A549 (cell line): Measurements from ENCODE around the gene FXYD2. TPM values are rescaled to one million over a fixed set of nuclear protein-coding genes. Genes with fewer than 3 reads are reported as not detected.

Experiments
- ATAC-seq, 2 experiments: fragments of 200-7000 bp in 1 of 2; fragments of >200 bp in 1 of 2; cut with Nextera tagmentation in 1 of 2; cut with Tn5 transposase in 1 of 2; 3 replicates each; pipeline versions ENCODE4 v1.8.0 to v1.9.1; 2018 to 2020; ENCODE audit warnings: mild to moderate bottlenecking in 1 of 2, moderate library complexity in 1 of 2
- CTCF ChIA-PET: fragments of 300-600 bp; sonication (Branson Sonifier 250); formaldehyde crosslinking; extraction: SDS; loops from one replicate; lab custom pipeline; 2021; ENCODE audit warnings: antibody characterized with exemption, inconsistent platforms; lab: Yijun Ruan, JAX
- POLR2A ChIA-PET: fragments of 350-600 bp; formaldehyde crosslinking; extraction: SDS; loops from one replicate; lab custom pipeline; 2021; ENCODE audit warnings: antibody characterized with exemption, inconsistent platforms; lab: Yijun Ruan, JAX
- DNase-seq, 2 experiments: peaks; one replicate each; pipeline versions ENCODE4 v3.0.0 to v3.0.0-alpha.2; 2011 to 2016; ENCODE audit warnings: low read depth in 1 of 2, low spot score in 1 of 2
- FAIRE-seq: peaks from 2 replicates; lab custom pipeline; 2011; peaks lifted over from hg19 to GRCh38; lab: Jason Lieb, UNC
- H3K27ac ChIP-seq, 2 experiments: fragments of >200 bp; sonication (Bioruptor Twin); formaldehyde crosslinking; 3 replicates each; pipeline ENCODE4 v1.5.1; 2016 to 2017
- H3K4me1 ChIP-seq: fragments of >200 bp; sonication (Bioruptor Twin); formaldehyde crosslinking; 3 replicates; pipeline ENCODE4 v1.6.1; 2016
- H3K4me2 ChIP-seq: fragments of >200 bp; sonication (Bioruptor Twin); formaldehyde crosslinking; 3 replicates; pipeline ENCODE4 v1.6.1; 2016
- H3K4me3 ChIP-seq: fragments of >200 bp; sonication (Bioruptor Twin); formaldehyde crosslinking; 3 replicates; pipeline ENCODE4 v1.5.1; 2016
- H3K9me3 ChIP-seq: fragments of >200 bp; sonication (Bioruptor Twin); formaldehyde crosslinking; 3 replicates; pipeline ENCODE4 v1.6.1; 2016
- CBX2 ChIP-seq: fragments of 200-600 bp; sonication (generic); IDR thresholded peaks from 2 replicates; pipeline ENCODE4 v1.6.1; 2016; ENCODE audit warnings: low read depth, mild to moderate bottlenecking, borderline replicate concordance
- CHD2 ChIP-seq: fragments of 150-350 bp; IDR thresholded peaks from 2 replicates; pipeline ENCODE4 v1.6.1; 2014; ENCODE audit warnings: low read length; ENCODE audit not compliant: partially characterized antibody
- CHD4 ChIP-seq: fragments of 200-600 bp; sonication (generic); IDR thresholded peaks from 2 replicates; pipeline ENCODE4 v1.6.1; 2016; ENCODE audit warnings: antibody characterized with exemption, mild to moderate bottlenecking, borderline replicate concordance
- EHF ChIP-seq: fragments of 250-450 bp; sonication (Bioruptor Pico); IDR thresholded peaks from 2 replicates; pipeline ENCODE4 v1.5.0; 2020; ENCODE audit warnings: mild to moderate bottlenecking
- EHMT2 ChIP-seq: fragments of 200-600 bp; sonication (generic); IDR thresholded peaks from 2 replicates; pipeline ENCODE4 v1.6.1; 2016; ENCODE audit warnings: antibody characterized with exemption, low read depth, mild to moderate bottlenecking, moderate library complexity
- ESRRA ChIP-seq: fragments of 150-350 bp; IDR thresholded peaks from 2 replicates; pipeline ENCODE4 v1.6.1; 2014; ENCODE audit warnings: mild to moderate bottlenecking, low read length, borderline replicate concordance
- HMGXB4 ChIP-seq: fragments of 250-450 bp; sonication (Bioruptor Pico); IDR thresholded peaks from 2 replicates; pipeline ENCODE4 v1.5.0; 2021; ENCODE audit warnings: mild to moderate bottlenecking, moderate library complexity, borderline replicate concordance
- JUN ChIP-seq, 2 experiments: fragments of >200 bp; sonication (Bioruptor Twin); formaldehyde crosslinking; IDR thresholded peaks; 2 replicates in 1 of 2; 3 replicates in 1 of 2; pipeline ENCODE4 v1.6.1; 2016 to 2017
- KDM5A ChIP-seq: fragments of 200-600 bp; sonication (generic); IDR thresholded peaks from 2 replicates; pipeline ENCODE4 v1.6.1; 2016; ENCODE audit warnings: antibody characterized with exemption, mild to moderate bottlenecking
- MAFK ChIP-seq: fragments of 450-650 bp; IDR thresholded peaks from 2 replicates; pipeline ENCODE4 v1.6.1; 2014; ENCODE audit not compliant: partially characterized antibody
- MAZ ChIP-seq: fragments of 150-350 bp; IDR thresholded peaks from 2 replicates; pipeline ENCODE4 v1.6.1; 2014; ENCODE audit warnings: antibody characterized with exemption, low read depth, low read length, borderline replicate concordance
- NPAS2 ChIP-seq: fragments of 250-450 bp; sonication (Bioruptor Pico); IDR thresholded peaks from 2 replicates; pipeline ENCODE4 v1.8.0; 2022; ENCODE audit warnings: mild to moderate bottlenecking, moderate library complexity, borderline replicate concordance
- NR3C1 ChIP-seq: fragments of >200 bp; sonication (Bioruptor Twin); formaldehyde crosslinking; IDR thresholded peaks from 3 replicates; pipeline ENCODE4 v1.6.1; 2017
- RFX5 ChIP-seq: fragments of 450-650 bp; IDR thresholded peaks from 2 replicates; pipeline ENCODE4 v1.7.1; 2014; ENCODE audit warnings: antibody characterized with exemption, mild to moderate bottlenecking, moderate library complexity
- RNF2 ChIP-seq: fragments of 200-600 bp; sonication (generic); IDR thresholded peaks from 2 replicates; pipeline ENCODE4 v1.6.1; 2016; ENCODE audit warnings: low read depth, mild to moderate bottlenecking, antibody characterized with exemption, moderate library complexity, borderline replicate concordance
- SREBF2 ChIP-seq: fragments of 450-650 bp; IDR thresholded peaks from 2 replicates; pipeline ENCODE4 v1.6.1; 2014; ENCODE audit warnings: mild to moderate bottlenecking, moderate library complexity
- TFCP2L1 ChIP-seq: fragments of 250-450 bp; sonication (Bioruptor Pico); IDR thresholded peaks from 2 replicates; pipeline ENCODE4 v1.5.0; 2021; ENCODE audit warnings: mild to moderate bottlenecking
- USF2 ChIP-seq: fragments of 450-650 bp; IDR thresholded peaks from 2 replicates; pipeline ENCODE4 v1.6.1; 2014; ENCODE audit warnings: antibody characterized with exemption
- ZFP36 ChIP-seq: fragments of 450-650 bp; IDR thresholded peaks from 2 replicates; pipeline ENCODE4 v1.6.1; 2014; ENCODE audit warnings: borderline replicate concordance; ENCODE audit not compliant: partially characterized antibody
- ZNF302 ChIP-seq: fragments of 250-450 bp; sonication (Bioruptor Pico); IDR thresholded peaks from 2 replicates; pipeline ENCODE4 v1.9.0; 2021; ENCODE audit warnings: inconsistent platforms, mild to moderate bottlenecking, moderate library complexity
- ZSCAN20 ChIP-seq: fragments of 250-450 bp; sonication (Bioruptor Pico); IDR thresholded peaks from 2 replicates; pipeline ENCODE4 v1.8.0; 2022; ENCODE audit warnings: mild to moderate bottlenecking, moderate library complexity
- WGBS: methylation state at CpG from one replicate; pipeline ENCODE4 v1.1.6; 2017; ENCODE audit errors: missing lambda C conversion rate; 5-methylcytosine and 5-hydroxymethylcytosine counted together
- polyA plus RNA-seq, 4 experiments: library from polyadenylated mRNA; depleted of rRNA in 3 of 4; stranded (reverse); fragments of >200 nt; fragmentation: RNase III in 1 of 4; extraction: RNeasy Plus Mini Kit Qiagen cat#74134 plus additional on column Dnase treatment in 1 of 4; gene quantifications; 2 replicates in 3 of 4; 3 replicates in 1 of 4; pipeline ENCODE4 v1.2.3, GENCODE V29; 2011 to 2017
- TF ChIP-seq, protein P1 (sequence below): fragments of >200 bp; sonication (Bioruptor Twin); formaldehyde crosslinking; IDR thresholded peaks from 3 replicates; pipeline ENCODE4 v1.5.1; 2016

The FXYD2 gene
- polyA plus RNA-seq, 2 of the 4 experiments (the other 2 are of a cell fraction): 25.9 to 55.6 TPM

DNA sequence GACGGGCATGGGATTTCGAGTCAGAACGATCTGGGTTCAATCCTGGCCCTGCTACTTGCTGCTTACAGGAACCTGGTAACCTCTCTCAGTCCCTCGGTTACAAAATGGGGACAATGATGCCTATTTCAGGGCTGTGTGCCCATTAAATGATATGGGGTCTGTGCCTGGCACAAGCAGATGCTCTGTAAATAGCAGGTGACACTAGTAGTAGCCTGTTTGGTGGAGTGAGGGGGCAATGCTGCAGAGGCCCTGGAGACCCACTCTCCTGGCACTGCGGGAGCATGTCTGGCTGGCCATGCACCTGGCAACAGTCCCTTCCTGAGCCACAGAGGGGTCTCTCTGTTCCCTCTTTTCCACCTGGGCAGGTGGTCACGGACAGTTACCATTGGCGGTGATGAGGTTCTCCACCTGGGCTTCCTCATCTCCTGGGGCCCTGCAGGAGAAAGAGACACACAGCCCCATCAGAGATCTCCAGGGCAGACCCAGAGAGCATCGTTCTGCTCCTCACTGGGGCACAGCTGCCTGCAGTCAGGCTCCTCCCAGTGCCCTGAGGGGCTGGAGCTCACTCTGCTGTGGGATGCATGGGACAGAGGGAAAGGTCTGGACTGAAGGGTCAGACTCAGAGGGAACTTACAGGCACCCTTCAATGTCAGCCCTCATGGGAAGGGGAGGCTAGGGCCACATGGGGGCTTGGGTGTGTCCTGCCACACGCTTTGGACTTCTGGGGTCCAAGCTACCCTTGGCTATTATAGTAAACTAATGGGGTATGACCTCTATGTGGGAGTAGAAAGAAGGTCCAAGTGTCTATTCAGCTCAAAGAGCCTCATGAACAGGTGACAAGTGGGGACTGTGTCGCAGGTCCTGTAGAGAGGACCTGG is 15.6 kb upstream of the FXYD2 start (continued):
- TF ChIP-seq, protein P1, sequence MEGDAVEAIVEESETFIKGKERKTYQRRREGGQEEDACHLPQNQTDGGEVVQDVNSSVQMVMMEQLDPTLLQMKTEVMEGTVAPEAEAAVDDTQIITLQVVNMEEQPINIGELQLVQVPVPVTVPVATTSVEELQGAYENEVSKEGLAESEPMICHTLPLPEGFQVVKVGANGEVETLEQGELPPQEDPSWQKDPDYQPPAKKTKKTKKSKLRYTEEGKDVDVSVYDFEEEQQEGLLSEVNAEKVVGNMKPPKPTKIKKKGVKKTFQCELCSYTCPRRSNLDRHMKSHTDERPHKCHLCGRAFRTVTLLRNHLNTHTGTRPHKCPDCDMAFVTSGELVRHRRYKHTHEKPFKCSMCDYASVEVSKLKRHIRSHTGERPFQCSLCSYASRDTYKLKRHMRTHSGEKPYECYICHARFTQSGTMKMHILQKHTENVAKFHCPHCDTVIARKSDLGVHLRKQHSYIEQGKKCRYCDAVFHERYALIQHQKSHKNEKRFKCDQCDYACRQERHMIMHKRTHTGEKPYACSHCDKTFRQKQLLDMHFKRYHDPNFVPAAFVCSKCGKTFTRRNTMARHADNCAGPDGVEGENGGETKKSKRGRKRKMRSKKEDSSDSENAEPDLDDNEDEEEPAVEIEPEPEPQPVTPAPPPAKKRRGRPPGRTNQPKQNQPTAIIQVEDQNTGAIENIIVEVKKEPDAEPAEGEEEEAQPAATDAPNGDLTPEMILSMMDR: no peak
- no peak for TF ChIP-seq CBX2
- TF ChIP-seq ZNF302: no peak
- TF ChIP-seq CHD4: no peak
- no peak for TF ChIP-seq MAFK

DNA sequence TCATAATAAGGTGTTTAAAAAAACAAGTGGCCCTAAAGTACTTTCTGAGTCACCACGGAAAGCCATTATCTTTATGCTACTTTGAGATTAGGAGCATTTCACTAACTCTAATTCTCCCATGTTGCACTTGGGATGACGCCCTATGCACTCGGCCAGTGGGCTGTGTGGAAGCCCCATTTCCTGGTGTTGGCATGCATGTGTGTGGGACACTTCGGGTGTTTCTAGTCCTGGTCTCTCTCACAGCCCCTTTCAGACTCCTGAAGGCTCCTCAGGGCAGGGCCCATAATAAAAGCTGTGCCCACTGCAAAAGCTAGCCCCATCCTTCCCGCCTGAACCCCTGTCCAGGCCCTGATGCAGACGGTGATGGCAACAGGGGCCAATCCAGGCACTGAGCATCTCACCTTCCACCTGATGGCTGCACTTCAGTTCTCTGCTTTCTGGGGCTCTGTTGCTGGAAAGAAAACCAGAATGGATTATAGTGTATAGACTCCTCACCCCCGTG is 14.9 kb upstream of the FXYD2 start:
- no peaks in the 10 kb centered on the region for H3K4me1 ChIP-seq
- TF ChIP-seq EHMT2: no peak
- no peak for TF ChIP-seq RFX5
- TF ChIP-seq ZFP36: no peak
- no peak for TF ChIP-seq KDM5A
- TF ChIP-seq SREBF2: no peak
- no peak for TF ChIP-seq JUN (IDR thresholded peaks at IDR 0.05)
- no peak for TF ChIP-seq USF2
- no peak for TF ChIP-seq MAFK
- no peak for TF ChIP-seq NR3C1
- TF ChIP-seq EHF (CRISPR knock-in tag): no peak
- TF ChIP-seq ZNF302: no peak
- TF ChIP-seq RNF2: no peak
- TF ChIP-seq, protein P1: no peak
- no peak for TF ChIP-seq ZSCAN20 (CRISPR knock-in tag)
- TF ChIP-seq TFCP2L1 (CRISPR knock-in tag): no peak
- no peak for TF ChIP-seq CHD4
- ATAC-seq (no peak), FAIRE-seq (no peak), DNase-seq (no peak)
- H3K27ac ChIP-seq: no peak overlapping the region
- H3K9me3 ChIP-seq: no peaks in the 10 kb centered on the region
- H3K4me3 ChIP-seq: no peak overlapping the region
- CTCF ChIA-PET: interaction anchor here (7.8 kb wide), 1 partner anchor 110 kb away, joined by 192 read pairs; no protein-coding TSS in a partner anchor
- H3K4me2 ChIP-seq: no peak overlapping the region
- POLR2A ChIA-PET: no interaction called here
- 57% methylated on average over 6 of the region's 7 CpGs for WGBS

GRCh38 chr11:117838901-117839300 is 14.4 kb upstream of the FXYD2 start:
- DNase-seq: no peak
- no peak for ATAC-seq
- no peak for FAIRE-seq
- Histone ChIP-seq H3K27ac (no peak overlapping the region), H3K4me2 (no peak overlapping the region), H3K9me3 (no peaks in the 10 kb centered on the region), H3K4me3 (no peak overlapping the region), H3K4me1 (no peaks in the 10 kb centered on the region)
- ChIA-PET CTCF (interaction anchor here (0.8 to 1.0 kb wide), 2 partner anchors 108 kb away, joined by 3 to 7 read pairs; no protein-coding TSS in a partner anchor), POLR2A (no interaction called here)
- 48% methylated on average over 8 of the region's 8 CpGs for WGBS
- TF ChIP-seq ZFP36 (no peak), ESRRA (no peak), CHD2 (no peak), USF2 (no peak), NPAS2 (CRISPR knock-in tag) (no peak), HMGXB4 (CRISPR knock-in tag) (no peak), MAZ (no peak)
- TF ChIP-seq, protein P1: no peak
